ENCODE data around the gene ATP10A. TPM values are rescaled to one million over a fixed set of nuclear protein-coding genes. Genes with fewer than 3 reads are reported as not detected.

Gene ATP10A
- total RNA-seq, 1 experiment from 2014 or later: 2.1 TPM

GRCh38 chr15:25770031-25770430 lies 93.1 kb downstream of the ATP10A start (continued):
- TF ChIP-seq FOXP4 (CRISPR knock-in tag; IDR thresholded peaks at IDR 0.05): no peak

GRCh38 chr15:25768271-25768670 lies 94.9 kb downstream of the ATP10A start:
- H3K36me3 Mint-ChIP-seq: no peaks in the 10 kb centered on the region
- DNase-seq (ENCODE audit: low spot score) (no peak), ATAC-seq (no peak)
- H3K27me3 Mint-ChIP-seq (ENCODE audit: low read depth): no peaks in the 10 kb centered on the region
- ChIA-PET POLR2A (interaction anchor here (0.7 kb wide), 1 partner anchor 90 kb away, joined by 4 read pairs; no protein-coding TSS in a partner anchor), CTCF (interaction anchor here (1.0 to 1.7 kb wide), 2 partner anchors 15 to 166 kb away, joined by 3 to 13 read pairs; no protein-coding TSS in a partner anchor)
- H3K27ac Mint-ChIP-seq: no peak overlapping the region
- H3K9me3 Mint-ChIP-seq: peaks cover 9% of the 10 kb centered on the region; the same call in 1 of the 2 replicates
- peaks cover 9% of the 10 kb centered on the region for H3K4me1 Mint-ChIP-seq
- no peak overlapping the region for H3K4me3 Mint-ChIP-seq
- no peak for TF ChIP-seq CTCF (IDR thresholded peaks at IDR 0.05)
- TF ChIP-seq SP1 (CRISPR knock-in tag; conservative IDR thresholded peaks at IDR 0.05): no peak
- no peak for TF ChIP-seq ESRRA (CRISPR knock-in tag; IDR thresholded peaks at IDR 0.05; ENCODE audit: borderline replicate concordance)
- no peak for TF ChIP-seq NFYB (CRISPR knock-in tag; conservative IDR thresholded peaks at IDR 0.05; ENCODE audit: low read depth)
- TF ChIP-seq HMGA2 (CRISPR knock-in tag; IDR thresholded peaks at IDR 0.05): no peak
- TF ChIP-seq PREB (CRISPR knock-in tag; IDR thresholded peaks at IDR 0.05; ENCODE audit: borderline replicate concordance): no peak
- TF ChIP-seq MLX (CRISPR knock-in tag; IDR thresholded peaks at IDR 0.05): no peak
- TF ChIP-seq ZBTB21 (CRISPR knock-in tag; IDR thresholded peaks at IDR 0.05; ENCODE audit: borderline replicate concordance): no peak
- no peak for TF ChIP-seq ZNF671 (CRISPR knock-in tag; IDR thresholded peaks at IDR 0.05)

- Mint-ChIP-seq H3K9me3 (peaks cover 9% of the 10 kb centered on the region; the same call in 1 of the 2 replicates), H3K4me1 (peaks cover 9% of the 10 kb centered on the region), H3K36me3 (no peaks in the 10 kb centered on the region), H3K27ac (no peak overlapping the region), H3K27me3 (ENCODE audit: low read depth) (no peaks in the 10 kb centered on the region), H3K4me3 (no peak overlapping the region)
- ChIA-PET CTCF (interaction anchor here (1.0 kb wide), 1 partner anchor 166 kb away, joined by 3 read pairs; no protein-coding TSS in a partner anchor), POLR2A (no interaction called here)
- DNase-seq (ENCODE audit: low spot score) (no peak), ATAC-seq (no peak)
- TF ChIP-seq CDX4 (CRISPR knock-in tag; IDR thresholded peaks at IDR 0.05; ENCODE audit: borderline replicate concordance) (no peak), EMX1 (CRISPR knock-in tag; IDR thresholded peaks at IDR 0.05) (no peak), NFYB (CRISPR knock-in tag; conservative IDR thresholded peaks at IDR 0.05; ENCODE audit: low read depth) (no peak), MYBL2 (CRISPR knock-in tag; IDR thresholded peaks at IDR 0.05) (no peak), ZBTB43 (CRISPR knock-in tag; IDR thresholded peaks at IDR 0.05) (no peak), ZNF532 (CRISPR knock-in tag; IDR thresholded peaks at IDR 0.05; ENCODE audit: borderline replicate concordance) (no peak), ZNF416 (CRISPR knock-in tag; IDR thresholded peaks at IDR 0.05) (no peak), ZNF423 (CRISPR knock-in tag; IDR thresholded peaks at IDR 0.05) (no peak), ELF4 (CRISPR knock-in tag; IDR thresholded peaks at IDR 0.05; ENCODE audit: low read depth) (no peak), PRRX2 (CRISPR knock-in tag; IDR thresholded peaks at IDR 0.05) (no peak)
These were observed 95.6 kb downstream of the ATP10A start for GRCh38 chr15:25767356-25768151.

Data from WTC11 (cell line).